Astrocyte (in vitro differentiated cells and primary cell): ENCODE measurements around the gene NINL. TPM values are rescaled to one million over a fixed set of nuclear protein-coding genes. Genes with fewer than 3 reads are reported as not detected.

ENCODE experiments used
- DNase-seq: peaks from one replicate; pipeline ENCODE4 v3.0.0-alpha.2; 2010; ENCODE audit warnings: low read depth
- FAIRE-seq: peaks from 2 replicates; lab custom pipeline; 2011; peaks lifted over from hg19 to GRCh38; lab: Jason Lieb, UNC
- H2AFZ ChIP-seq: 2 replicates; pipeline ENCODE4 v1.6.0; 2012; ENCODE audit warnings: low read depth, low read length, inconsistent platforms
- H3K27ac ChIP-seq: 2 replicates; pipeline ENCODE4 v1.5.1; 2011; ENCODE audit warnings: low read depth, low read length, inconsistent platforms
- H3K27me3 ChIP-seq: 2 replicates; pipeline ENCODE4 v1.6.0; 2011; ENCODE audit warnings: low read length, inconsistent platforms; ENCODE audit not compliant: insufficient read depth
- H3K36me3 ChIP-seq: 2 replicates; pipeline ENCODE4 v1.5.1; 2011; ENCODE audit warnings: low read length, inconsistent platforms; ENCODE audit not compliant: insufficient read depth
- H3K4me1 ChIP-seq: 2 replicates; pipeline ENCODE4 v1.5.1; 2011; ENCODE audit warnings: low read length, inconsistent platforms; ENCODE audit not compliant: insufficient read depth
- H3K4me2 ChIP-seq: 2 replicates; pipeline ENCODE4 v1.6.0; 2012; ENCODE audit warnings: low read length, inconsistent platforms
- H3K4me3 ChIP-seq: 2 replicates; pipeline ENCODE4 v1.5.1; 2011; ENCODE audit warnings: low read depth, mild to moderate bottlenecking, low read length, inconsistent platforms; ENCODE audit not compliant: insufficient read depth
- H3K79me2 ChIP-seq: 2 replicates; pipeline ENCODE4 v1.6.0; 2012; ENCODE audit warnings: mild to moderate bottlenecking, low read length, inconsistent platforms; ENCODE audit not compliant: insufficient read depth
- H3K9ac ChIP-seq: 2 replicates; pipeline ENCODE4 v1.6.0; 2012; ENCODE audit warnings: mild to moderate bottlenecking, low read length, inconsistent platforms
- H3K9me3 ChIP-seq: 2 replicates; pipeline ENCODE4 v1.5.1; 2012; ENCODE audit warnings: low read depth, mild to moderate bottlenecking, low read length, inconsistent platforms; ENCODE audit not compliant: insufficient read depth
- H4K20me1 ChIP-seq: 2 replicates; pipeline ENCODE4 v1.6.0; 2012; ENCODE audit warnings: low read length, inconsistent platforms; ENCODE audit not compliant: insufficient read depth
- H3K27ac Mint-ChIP-seq: one replicate; pipeline ENCODE4 v1.8.0; 2021; ENCODE audit warnings: mild to moderate bottlenecking, mixed read lengths; ENCODE audit not compliant: unreplicated experiment
- H3K27me3 Mint-ChIP-seq: one replicate; pipeline ENCODE4 v1.8.0; 2021; ENCODE audit warnings: low read depth, mixed read lengths; ENCODE audit not compliant: unreplicated experiment
- H3K36me3 Mint-ChIP-seq: one replicate; pipeline ENCODE4 v1.8.0; 2021; ENCODE audit warnings: low read depth, mixed read lengths; ENCODE audit not compliant: unreplicated experiment
- H3K4me1 Mint-ChIP-seq: one replicate; pipeline ENCODE4 v1.8.0; 2021; ENCODE audit warnings: low read depth, mixed read lengths; ENCODE audit not compliant: unreplicated experiment
- H3K4me3 Mint-ChIP-seq: one replicate; pipeline ENCODE4 v1.8.0; 2021; ENCODE audit warnings: mild to moderate bottlenecking, moderate library complexity, mixed read lengths; ENCODE audit not compliant: unreplicated experiment
- H3K9me3 Mint-ChIP-seq: one replicate; pipeline ENCODE4 v1.8.0; 2021; ENCODE audit warnings: mild to moderate bottlenecking, mixed read lengths; ENCODE audit not compliant: unreplicated experiment
- EZH2 ChIP-seq: IDR thresholded peaks from 2 replicates; pipeline ENCODE4 v1.6.1; 2012; ENCODE audit warnings: mild to moderate bottlenecking, low read length, inconsistent platforms; ENCODE audit not compliant: insufficient read depth
- total RNA-seq: library from RNA; stranded (reverse); gene quantifications from 2 replicates; pipeline ENCODE4 v1.2.1, GENCODE V29; 2021
- TF ChIP-seq, protein P1 (sequence below): IDR thresholded peaks from 2 replicates; pipeline ENCODE4 v1.5.1; 2011; ENCODE audit warnings: low read depth, mild to moderate bottlenecking, inconsistent platforms, low read length, moderate library complexity; ENCODE audit not compliant: insufficient read depth

Gene NINL
- total RNA-seq, 1 donor from 2014 or later = 10.2 TPM

GRCh38 chr20:25538838-25539665 lies 46.3 kb downstream of the NINL start:
- Mint-ChIP-seq H3K4me1 (peaks cover 20% of the 10 kb centered on the region), H3K4me3 (no peak overlapping the region), H3K36me3 (no peaks in the 10 kb centered on the region), H3K9me3 (no peaks in the 10 kb centered on the region), H3K27ac (no peak overlapping the region), H3K27me3 (no peaks in the 10 kb centered on the region)
- no peaks in the 10 kb centered on the region for H3K27me3 ChIP-seq
- no peaks in the 10 kb centered on the region for H3K36me3 ChIP-seq
- H3K79me2 ChIP-seq = peaks cover 16% of the 10 kb centered on the region
- H3K9me3 ChIP-seq = no peaks in the 10 kb centered on the region
- H3K9ac ChIP-seq = no peak overlapping the region
- TF ChIP-seq EZH2 = no peak
- TF ChIP-seq, protein P1, sequence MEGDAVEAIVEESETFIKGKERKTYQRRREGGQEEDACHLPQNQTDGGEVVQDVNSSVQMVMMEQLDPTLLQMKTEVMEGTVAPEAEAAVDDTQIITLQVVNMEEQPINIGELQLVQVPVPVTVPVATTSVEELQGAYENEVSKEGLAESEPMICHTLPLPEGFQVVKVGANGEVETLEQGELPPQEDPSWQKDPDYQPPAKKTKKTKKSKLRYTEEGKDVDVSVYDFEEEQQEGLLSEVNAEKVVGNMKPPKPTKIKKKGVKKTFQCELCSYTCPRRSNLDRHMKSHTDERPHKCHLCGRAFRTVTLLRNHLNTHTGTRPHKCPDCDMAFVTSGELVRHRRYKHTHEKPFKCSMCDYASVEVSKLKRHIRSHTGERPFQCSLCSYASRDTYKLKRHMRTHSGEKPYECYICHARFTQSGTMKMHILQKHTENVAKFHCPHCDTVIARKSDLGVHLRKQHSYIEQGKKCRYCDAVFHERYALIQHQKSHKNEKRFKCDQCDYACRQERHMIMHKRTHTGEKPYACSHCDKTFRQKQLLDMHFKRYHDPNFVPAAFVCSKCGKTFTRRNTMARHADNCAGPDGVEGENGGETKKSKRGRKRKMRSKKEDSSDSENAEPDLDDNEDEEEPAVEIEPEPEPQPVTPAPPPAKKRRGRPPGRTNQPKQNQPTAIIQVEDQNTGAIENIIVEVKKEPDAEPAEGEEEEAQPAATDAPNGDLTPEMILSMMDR = no peak
- H3K27ac ChIP-seq = no peak overlapping the region
- no peak for DNase-seq
- peaks cover 10% of the 10 kb centered on the region for H3K4me1 ChIP-seq
- H3K4me2 ChIP-seq = no peak overlapping the region
- H3K4me3 ChIP-seq = no peak overlapping the region
- H2AFZ ChIP-seq = no peak overlapping the region
- H4K20me1 ChIP-seq = peaks cover 54% of the 10 kb centered on the region
- FAIRE-seq = no peak

DNA sequence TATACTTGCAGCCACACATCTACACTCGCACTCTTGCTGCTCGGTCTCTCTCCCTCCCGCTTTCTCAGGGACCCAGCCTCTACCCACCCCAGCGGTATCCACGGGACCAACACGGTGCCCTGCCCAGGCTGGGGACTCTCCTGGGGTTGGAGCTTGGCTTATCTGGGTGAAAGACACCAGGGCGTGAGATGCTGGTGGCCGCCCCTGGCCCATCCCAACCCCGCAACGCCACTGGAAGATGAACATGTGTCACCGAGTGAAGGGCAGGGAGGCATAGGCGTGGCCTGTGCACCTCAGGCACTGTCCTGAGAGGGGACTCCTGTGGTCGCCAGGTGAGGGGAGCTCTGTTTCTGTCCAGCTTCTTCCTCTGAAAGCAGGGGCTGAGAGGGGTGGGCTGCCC lies 47.4 kb downstream of the NINL start:
- peaks cover 23% of the 10 kb centered on the region for H3K79me2 ChIP-seq
- no peak for FAIRE-seq
- H3K4me2 ChIP-seq = no peak overlapping the region
- no peak overlapping the region for H3K9ac ChIP-seq
- no peaks in the 10 kb centered on the region for H3K36me3 ChIP-seq
- Mint-ChIP-seq H3K27ac (no peak overlapping the region), H3K27me3 (no peaks in the 10 kb centered on the region), H3K4me3 (no peak overlapping the region), H3K9me3 (no peaks in the 10 kb centered on the region), H3K36me3 (no peaks in the 10 kb centered on the region), H3K4me1 (peaks cover 16% of the 10 kb centered on the region)
- TF ChIP-seq, protein P1 = no peak
- no peak for TF ChIP-seq EZH2
- no peak overlapping the region for H3K4me3 ChIP-seq
- H3K4me1 ChIP-seq = peaks cover 12% of the 10 kb centered on the region
- H3K9me3 ChIP-seq = no peaks in the 10 kb centered on the region
- DNase-seq = no peak
- H2AFZ ChIP-seq = no peak overlapping the region
- peaks cover 54% of the 10 kb centered on the region for H4K20me1 ChIP-seq
- no peaks in the 10 kb centered on the region for H3K27me3 ChIP-seq
- no peak overlapping the region for H3K27ac ChIP-seq

DNA sequence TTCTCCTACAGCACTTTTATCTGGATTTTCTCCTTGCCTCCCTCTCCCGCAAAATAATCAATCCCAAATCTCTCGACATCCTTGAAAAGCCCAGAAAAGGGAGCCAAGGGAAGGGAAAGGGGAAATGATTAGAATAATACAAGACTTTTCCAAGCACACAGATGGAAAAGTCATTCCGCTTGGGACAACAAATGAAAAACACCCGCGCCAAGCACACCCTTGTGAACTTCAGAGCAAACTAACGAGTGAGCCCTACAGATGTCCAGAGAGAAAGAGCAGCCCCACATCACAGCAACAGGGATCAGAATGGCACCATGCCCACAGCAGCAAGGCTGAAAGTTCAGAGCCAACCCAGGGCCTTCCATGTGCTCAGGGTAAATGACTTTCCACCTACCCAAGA lies 49.6 kb downstream of the NINL start:
- FAIRE-seq (no peak), DNase-seq (no peak)
- H3K79me2 ChIP-seq = peaks cover 25% of the 10 kb centered on the region
- no peaks in the 10 kb centered on the region for H3K27me3 ChIP-seq
- H3K9me3 ChIP-seq = no peaks in the 10 kb centered on the region
- peaks cover 10% of the 10 kb centered on the region for H3K4me1 ChIP-seq
- no peak overlapping the region for H3K27ac ChIP-seq
- TF ChIP-seq, protein P1 = no peak
- no peak for TF ChIP-seq EZH2
- peaks cover under 1% of the 10 kb centered on the region for H3K9me3 Mint-ChIP-seq
- no peak overlapping the region for H3K4me3 ChIP-seq
- H4K20me1 ChIP-seq = peaks cover 58% of the 10 kb centered on the region
- no peak overlapping the region for H3K27ac Mint-ChIP-seq
- H3K4me2 ChIP-seq = no peak overlapping the region
- no peak overlapping the region for H2AFZ ChIP-seq
- H3K27me3 Mint-ChIP-seq = no peaks in the 10 kb centered on the region
- H3K36me3 ChIP-seq = no peaks in the 10 kb centered on the region
- H3K4me3 Mint-ChIP-seq = no peak overlapping the region
- H3K4me1 Mint-ChIP-seq = peaks cover 12% of the 10 kb centered on the region
- H3K36me3 Mint-ChIP-seq = no peaks in the 10 kb centered on the region
- H3K9ac ChIP-seq = no peak overlapping the region
